HG02588 (cell line): ENCODE data around the gene MRPL32.
"Not testable (repeated sequence)": the region's sequence is repeated elsewhere in the genome, so short reads cannot be mapped to it uniquely, and the experiment has no call there.

Experiments used
- ATAC-seq: cut with Tn5 transposase; IDR thresholded peaks from one replicate; pipeline ENCODE4 v1.9.1; 2021; ENCODE audit warnings: mild to moderate bottlenecking, moderate library complexity; ENCODE audit not compliant: unreplicated experiment

Gene MRPL32

GRCh38 chr7:42931834-42932651 lies at the start of gene MRPL32, which contains the start of gene PSMA2:
Gene MRPL32, plus strand, starts transcription at chr7:42932376. Its CDS starts 11 bp downstream, at chr7:42932387.
Gene PSMA2, minus strand, starts transcription at chr7:42932174. Its CDS starts 16 bp downstream, at chr7:42932158.
- peak; percentile 99 for ATAC-seq

GRCh38 chr7:42883950-42884349 lies 48.2 kb upstream of the MRPL32 start:
- no peak for ATAC-seq

- not testable (repeated sequence) for ATAC-seq
Observed at GRCh38 chr7:42885183-42885582, 47.0 kb upstream of the MRPL32 start.

GRCh38 chr7:42886129-42886528 lies 46.0 kb upstream of the MRPL32 start:
- ATAC-seq = no peak

- no peak for ATAC-seq
Observed at GRCh38 chr7:42886893-42887505, 45.2 kb upstream of the MRPL32 start.

- no peak for ATAC-seq
Observed at GRCh38 chr7:42893346-42894240, 38.6 kb upstream of the MRPL32 start.

GRCh38 chr7:42900842-42901241 lies 31.3 kb upstream of the MRPL32 start:
- ATAC-seq = no peak

- no peak for ATAC-seq
Observed at GRCh38 chr7:42902331-42902730, 29.8 kb upstream of the MRPL32 start.

GRCh38 chr7:42906181-42906580 lies 26.0 kb upstream of the MRPL32 start:
- ATAC-seq = no peak

GRCh38 chr7:42907316-42907715 lies 24.9 kb upstream of the MRPL32 start:
- no peak for ATAC-seq

GRCh38 chr7:42910306-42910705 lies 21.9 kb upstream of the MRPL32 start:
- no peak for ATAC-seq

GRCh38 chr7:42911454-42912447 lies 20.4 kb upstream of the MRPL32 start, which contains the start of gene C7orf25:
Gene C7orf25, minus strand, starts transcription at chr7:42912070. Its CDS starts 1,170 bp downstream, at chr7:42910900.
- peak; percentile 93 for ATAC-seq

- no peak for ATAC-seq
Observed at GRCh38 chr7:42913591-42913990, 18.6 kb upstream of the MRPL32 start.

GRCh38 chr7:42914009-42914408 lies 18.2 kb upstream of the MRPL32 start:
- ATAC-seq = no peak

- ATAC-seq = no peak
Observed at GRCh38 chr7:42914421-42915045, 17.6 kb upstream of the MRPL32 start.

GRCh38 chr7:42915356-42915755 lies 16.8 kb upstream of the MRPL32 start:
- no peak for ATAC-seq

- ATAC-seq = no peak
Observed at GRCh38 chr7:42922017-42922753, 10.0 kb upstream of the MRPL32 start.

GRCh38 chr7:42924223-42924838 lies 7.8 kb upstream of the MRPL32 start:
- ATAC-seq = no peak
